Measurements from ENCODE around the gene BABAM2.
"Not testable (repeated sequence)": the region's sequence is repeated elsewhere in the genome, so short reads cannot be mapped to it uniquely, and the experiment has no call there.

The BABAM2 gene

GRCh38 chr2:27978761-27979160, 88.2 kb downstream of the BABAM2 start:
- DNase-seq (ENCODE audit: low read depth in 2 of 2): not testable (repeated sequence)

- no peak for DNase-seq (ENCODE audit: low read depth in 2 of 2)
These were observed 89.7 kb downstream of the BABAM2 start for GRCh38 chr2:27980242-27980641.

GRCh38 chr2:27984153-27984552, 93.6 kb downstream of the BABAM2 start:
- DNase-seq (ENCODE audit: low read depth in 2 of 2): no peak

GRCh38 chr2:27988306-27988705, 97.8 kb downstream of the BABAM2 start:
- no peak for DNase-seq (ENCODE audit: low read depth in 2 of 2)

DNA sequence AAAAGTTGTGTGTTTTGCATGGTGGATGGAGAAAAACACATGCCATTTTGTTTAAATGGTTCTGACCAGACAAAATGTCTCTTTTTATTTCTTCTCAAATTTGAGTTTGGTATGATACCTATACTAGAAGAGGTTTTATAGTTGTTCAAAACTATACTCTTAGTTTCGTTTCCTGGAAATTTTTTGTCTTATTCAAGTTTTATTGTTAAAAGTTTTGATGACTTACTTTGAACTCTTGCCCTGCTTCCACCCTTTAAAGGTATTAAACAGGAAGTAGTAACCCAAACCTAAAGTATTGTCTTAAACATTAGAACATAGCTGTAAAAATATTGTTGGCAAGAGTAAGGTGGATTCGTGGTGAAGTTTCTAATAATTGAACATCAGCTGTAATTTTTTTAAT, 98.2 kb downstream of the BABAM2 start:
- no peak for DNase-seq (ENCODE audit: low read depth in 2 of 2)

- no peak for DNase-seq (ENCODE audit: low read depth in 2 of 2)
These were observed 98.6 kb downstream of the BABAM2 start for GRCh38 chr2:27989149-27989548.

- DNase-seq (ENCODE audit: low read depth in 2 of 2): no peak
These were observed 99.6 kb downstream of the BABAM2 start for GRCh38 chr2:27990030-27990590.

GRCh38 chr2:27991146-27991545, 100.6 kb downstream of the BABAM2 start:
- DNase-seq (ENCODE audit: low read depth in 2 of 2): no peak

DNA sequence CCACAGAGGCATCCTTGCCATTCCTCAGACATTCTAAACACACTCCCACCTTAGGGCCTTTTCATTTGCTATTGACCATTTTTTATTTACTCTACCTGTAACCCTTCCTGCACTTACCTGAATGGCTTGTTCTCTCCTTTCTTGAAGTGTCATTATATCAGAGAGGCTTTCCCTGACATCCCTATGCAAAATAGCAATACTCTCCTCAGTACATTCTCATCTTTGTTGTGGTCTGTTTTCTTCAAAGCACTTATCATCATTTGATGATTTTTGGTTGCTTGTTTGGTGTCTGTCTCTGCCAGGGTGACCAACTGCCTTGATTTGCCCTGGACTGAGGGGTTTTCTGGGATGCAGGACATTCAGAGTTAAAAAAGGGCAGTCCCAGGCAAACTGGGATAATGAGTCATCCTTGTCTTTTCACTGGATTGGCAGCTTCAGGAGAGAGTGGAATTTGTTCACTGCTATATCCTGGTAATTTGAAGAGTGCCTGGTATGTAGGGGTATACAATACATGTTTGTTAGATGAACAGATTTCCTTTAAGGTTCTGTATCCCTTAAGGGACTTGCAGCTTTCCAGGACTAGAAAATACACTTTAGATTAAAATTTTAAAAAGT, 102.4 kb downstream of the BABAM2 start:
- DNase-seq (ENCODE audit: low read depth in 2 of 2): no peak

GRCh38 chr2:27993402-27993787, 102.9 kb downstream of the BABAM2 start:
- no peak for DNase-seq (ENCODE audit: low read depth in 2 of 2)

DNA sequence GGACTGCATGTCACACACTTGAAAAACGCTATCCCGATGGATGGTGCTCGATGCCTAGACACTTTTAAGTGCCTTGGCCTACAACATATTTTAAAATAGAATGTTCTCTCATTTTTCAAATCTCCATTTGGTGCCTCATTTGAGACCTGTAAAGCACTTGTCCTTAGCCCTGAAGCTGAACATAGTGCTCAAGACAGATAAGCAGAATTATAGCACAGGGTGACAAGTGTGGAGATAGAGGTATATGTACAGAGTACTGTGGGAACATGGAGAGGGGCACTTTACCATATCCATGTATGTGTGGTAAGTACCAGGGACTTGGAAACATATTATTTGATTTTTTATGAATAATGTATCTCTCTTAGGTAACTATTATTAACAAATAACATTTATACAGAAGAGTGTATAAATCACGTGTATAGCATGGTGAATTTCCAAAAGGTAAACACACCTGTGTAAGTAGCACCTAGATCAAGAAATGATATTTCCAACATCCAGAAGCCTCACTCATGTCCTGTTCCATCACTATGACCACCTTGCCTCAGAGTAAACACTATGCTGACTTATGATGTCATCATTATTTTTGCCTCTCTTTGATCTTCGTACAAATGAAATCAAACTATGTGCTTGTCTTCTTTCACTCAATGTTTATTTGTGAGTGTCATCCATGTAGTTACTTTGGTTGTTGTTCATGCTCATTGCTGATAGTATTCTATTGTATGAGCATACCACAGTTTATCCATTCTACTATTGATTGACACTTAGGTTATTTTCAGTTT, 103.6 kb downstream of the BABAM2 start:
- no peak for DNase-seq (ENCODE audit: low read depth in 2 of 2)

- no peak for DNase-seq (ENCODE audit: low read depth in 2 of 2)
These were observed 105.8 kb downstream of the BABAM2 start for GRCh38 chr2:27996156-27996922.

DNA sequence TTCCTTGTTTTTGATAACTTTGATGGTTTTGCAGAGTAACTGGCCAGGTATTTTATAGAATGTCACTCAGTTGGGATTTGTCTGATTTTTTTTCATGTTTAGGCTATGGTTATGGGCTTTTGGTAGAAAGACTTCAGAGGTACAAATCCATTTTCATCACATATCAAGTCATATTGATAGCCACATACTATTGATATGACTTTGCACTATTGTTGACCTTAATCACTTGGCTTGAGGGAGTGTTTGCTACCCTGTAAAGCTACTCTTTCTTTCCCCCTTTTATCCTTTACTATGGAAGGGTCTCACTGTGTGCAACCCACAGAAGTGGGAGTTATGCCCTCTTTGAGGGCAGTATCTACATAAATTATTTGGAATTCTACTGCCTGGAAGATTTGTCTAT, 109.8 kb downstream of the BABAM2 start:
- no peak for DNase-seq (ENCODE audit: low read depth in 2 of 2)

DNA sequence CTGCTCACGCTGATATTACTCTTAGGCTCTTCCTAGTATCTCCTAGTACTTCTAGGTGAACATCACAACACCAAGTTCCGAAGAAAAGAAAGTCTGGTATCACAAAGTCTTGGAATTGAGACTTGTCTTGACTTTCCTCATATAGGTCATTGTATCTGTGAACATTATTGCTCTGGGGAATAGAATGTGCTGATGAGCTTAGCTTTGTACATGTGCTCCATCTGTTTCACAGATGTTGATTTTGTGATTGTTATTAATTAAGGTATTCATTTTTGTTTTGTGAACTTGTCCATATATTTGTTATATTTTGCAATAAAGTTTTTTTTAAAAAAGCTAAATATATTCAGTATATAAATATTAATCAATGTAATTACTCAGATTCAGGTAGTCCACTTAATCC, 111.7 kb downstream of the BABAM2 start:
- DNase-seq (ENCODE audit: low read depth in 2 of 2): no peak

DNA sequence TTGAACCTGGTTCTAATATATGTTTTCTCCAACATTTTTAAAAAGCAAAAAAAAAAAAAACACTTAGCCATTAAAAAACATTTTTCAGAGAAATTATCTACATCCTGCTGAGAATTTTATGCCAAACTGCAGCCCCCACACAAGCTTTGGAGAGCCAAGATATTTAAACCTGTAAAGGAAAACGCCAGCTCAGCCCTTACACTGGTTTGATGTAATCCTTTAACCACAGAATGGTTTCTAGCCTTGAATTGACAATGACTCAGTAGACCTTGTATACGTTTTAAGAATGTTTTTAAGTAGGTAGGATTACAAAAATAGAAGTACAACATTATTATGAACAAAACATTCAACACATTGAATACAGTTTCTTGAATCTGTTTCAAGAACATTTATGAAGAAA, 113.6 kb downstream of the BABAM2 start:
- no peak for DNase-seq (ENCODE audit: low read depth in 2 of 2)

- no peak for DNase-seq (ENCODE audit: low read depth in 2 of 2)
These were observed 119.2 kb downstream of the BABAM2 start for GRCh38 chr2:28009732-28010131.

- DNase-seq (ENCODE audit: low read depth in 2 of 2): no peak
These were observed 120.8 kb downstream of the BABAM2 start for GRCh38 chr2:28011322-28011737.

GRCh38 chr2:28018474-28018873, 127.9 kb downstream of the BABAM2 start:
- not testable (repeated sequence) for DNase-seq (ENCODE audit: low read depth in 2 of 2)

- DNase-seq (ENCODE audit: low read depth in 2 of 2): not testable (repeated sequence)
These were observed 129.0 kb downstream of the BABAM2 start for GRCh38 chr2:28019521-28019920.

- no peak for DNase-seq (ENCODE audit: low read depth in 2 of 2)
These were observed 131.4 kb downstream of the BABAM2 start for GRCh38 chr2:28021898-28022297.

DNA sequence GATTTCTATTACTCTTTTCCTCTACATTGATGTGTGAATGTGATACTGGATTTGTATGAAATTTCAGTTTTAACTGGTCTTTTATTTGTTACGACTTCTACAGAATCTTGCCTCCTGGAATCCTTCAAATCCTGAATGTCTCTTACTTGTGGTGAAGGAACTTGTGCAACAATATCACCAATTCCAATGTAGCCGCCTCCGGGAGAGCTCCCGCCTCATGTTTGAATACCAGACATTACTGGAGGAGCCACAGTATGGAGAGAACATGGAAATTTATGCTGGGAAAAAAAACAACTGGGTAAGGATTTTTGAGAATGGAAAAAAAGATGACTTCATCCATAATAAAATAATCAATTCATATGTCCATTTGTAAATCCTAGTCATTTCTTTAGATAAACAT, 134.6 kb downstream of the BABAM2 start:
- no peak for DNase-seq (ENCODE audit: low read depth in 2 of 2)

GRCh38 chr2:28026230-28026629, 135.7 kb downstream of the BABAM2 start:
- not testable (repeated sequence) for DNase-seq (ENCODE audit: low read depth in 2 of 2)

All from stimulated activated CD4-positive, alpha-beta T cell treated with anti-CD3 and anti-CD28 coated beads, Interleukin-1b, Interleukin-23, amount 100 ng/mL, for 1 hour (primary cell).